ENCODE data around the gene ART3. TPM values are rescaled to one million over a fixed set of nuclear protein-coding genes. Genes with fewer than 3 reads are reported as not detected.
"Not testable (repeated sequence)": the region's sequence is repeated elsewhere in the genome, so short reads cannot be mapped to it uniquely, and the experiment has no call there.

Gene ART3, protein sequence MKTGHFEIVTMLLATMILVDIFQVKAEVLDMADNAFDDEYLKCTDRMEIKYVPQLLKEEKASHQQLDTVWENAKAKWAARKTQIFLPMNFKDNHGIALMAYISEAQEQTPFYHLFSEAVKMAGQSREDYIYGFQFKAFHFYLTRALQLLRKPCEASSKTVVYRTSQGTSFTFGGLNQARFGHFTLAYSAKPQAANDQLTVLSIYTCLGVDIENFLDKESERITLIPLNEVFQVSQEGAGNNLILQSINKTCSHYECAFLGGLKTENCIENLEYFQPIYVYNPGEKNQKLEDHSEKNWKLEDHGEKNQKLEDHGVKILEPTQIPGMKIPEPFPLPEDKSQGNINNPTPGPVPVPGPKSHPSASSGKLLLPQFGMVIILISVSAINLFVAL
- not detected in 2 replicates for total RNA-seq

DNA sequence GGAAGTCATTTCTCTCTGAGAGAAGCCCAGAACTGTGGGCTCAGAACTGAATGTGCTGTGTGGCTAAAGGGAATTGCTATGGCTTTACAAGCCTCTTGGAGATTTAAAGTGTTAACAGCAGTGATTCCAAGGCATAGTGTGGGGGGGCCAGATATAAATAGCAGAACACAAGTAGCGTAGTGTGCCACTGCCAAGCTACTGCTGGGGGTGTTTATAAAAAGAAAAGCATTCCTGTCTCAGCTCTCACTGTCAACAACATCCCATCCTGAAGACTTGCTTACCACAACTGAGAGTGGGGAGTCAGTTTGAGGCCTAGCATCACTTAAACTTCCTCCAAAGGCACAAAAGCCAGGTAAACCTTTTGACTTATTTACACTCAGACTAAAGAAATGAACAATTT, at the start of gene ART3:
Gene ART3 (plus strand): TSS at position 242 of the 400 bp plus-strand sequence. CDS start 1,181 bp downstream, outside the sequence.
- no peak for DNase-seq

- DNase-seq = peak; percentile 67
Observed at GRCh38 chr4:76028350-76028765, 46.2 kb upstream of the ART3 start.

DNA sequence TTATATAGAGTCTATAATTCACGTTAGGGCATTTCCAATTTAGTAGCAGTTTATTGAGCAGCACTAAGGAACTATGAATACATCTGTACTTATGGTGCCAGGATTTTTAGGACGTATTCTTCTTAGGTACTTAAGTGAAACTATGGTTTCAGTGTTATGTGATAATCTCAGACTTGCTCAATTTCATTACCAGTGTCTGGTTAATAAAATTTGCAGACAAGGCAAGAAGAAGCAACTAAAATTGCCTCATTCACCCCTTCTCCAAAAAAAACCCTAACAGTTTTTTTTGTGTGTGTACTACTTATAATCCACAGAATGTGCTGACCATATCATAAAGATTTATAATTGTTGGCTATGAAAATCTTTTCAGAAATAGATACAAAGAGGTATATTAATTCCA, 45.2 kb upstream of the ART3 start:
- DNase-seq = no peak

GRCh38 chr4:76035141-76035540, 39.4 kb upstream of the ART3 start:
- no peak for DNase-seq

DNA sequence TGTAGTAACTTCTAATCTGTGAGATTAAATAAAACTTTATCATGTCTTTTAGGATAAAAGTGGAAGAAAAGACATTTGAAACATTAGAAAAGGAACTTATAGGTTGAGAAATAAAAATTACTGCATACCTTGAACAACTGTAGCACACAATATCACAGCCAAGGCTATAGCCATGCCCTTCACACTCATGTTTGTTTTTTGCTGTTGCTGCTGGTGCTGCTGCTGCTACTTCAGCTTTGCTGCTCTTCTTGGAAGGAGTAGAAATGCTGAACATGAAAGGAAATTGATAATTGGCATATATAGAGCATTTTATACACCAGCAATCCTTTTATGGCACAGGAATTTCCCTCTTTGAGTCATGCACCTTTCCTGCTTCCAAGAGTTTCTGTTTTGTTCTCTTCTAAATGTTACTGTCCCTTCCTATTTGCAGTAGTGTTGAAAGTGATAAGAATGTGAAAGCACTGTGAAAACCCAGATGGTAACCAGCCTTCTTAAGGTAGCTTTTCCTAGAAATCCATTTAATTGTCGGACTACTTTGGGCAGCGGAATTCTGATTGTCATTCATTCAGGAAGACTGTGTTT, 38.6 kb upstream of the ART3 start, which contains the start of gene CXCL11:
Gene CXCL11 (minus strand): TSS at position 272 of the 582 bp plus-strand sequence. CDS start 83 bp downstream, at position 189.
- DNase-seq = peak; percentile 77

- no peak for DNase-seq
Observed at GRCh38 chr4:76036855-76037254, 37.7 kb upstream of the ART3 start.

DNA sequence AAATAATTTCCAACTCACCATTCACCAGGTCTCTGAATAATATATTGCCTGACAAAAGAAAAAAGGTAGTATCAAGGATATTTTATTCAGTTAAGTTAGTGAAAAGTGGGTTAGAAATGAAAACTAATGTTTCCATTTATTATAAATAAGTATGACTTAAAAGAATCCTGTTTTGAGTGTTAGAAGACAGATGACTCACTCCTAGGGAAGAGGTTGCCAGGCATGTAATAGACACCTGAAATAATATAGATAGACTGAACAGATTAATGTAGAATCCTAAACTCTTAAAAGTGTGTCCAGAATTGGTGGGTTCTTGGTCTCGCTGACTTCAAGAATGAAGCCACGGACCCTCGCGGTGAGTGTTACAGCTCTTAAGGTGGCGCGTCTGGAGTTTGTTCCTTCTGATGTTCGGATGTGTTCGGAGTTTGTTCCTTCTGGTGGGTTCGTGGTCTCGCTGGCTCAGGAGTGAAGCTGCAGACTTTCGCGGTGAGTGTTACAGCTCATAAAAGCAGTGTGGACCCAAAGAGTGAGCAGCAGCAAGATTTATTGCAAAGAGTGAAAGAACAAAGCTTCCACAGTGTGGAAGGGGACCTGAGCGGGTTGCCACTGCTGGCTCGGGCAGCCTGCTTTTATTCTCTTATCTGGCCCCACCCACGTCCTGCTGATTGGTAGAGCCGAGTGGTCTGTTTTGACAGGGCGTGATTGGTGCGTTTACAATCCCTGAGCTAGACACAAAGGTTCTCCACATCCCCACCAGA, 32.1 kb upstream of the ART3 start:
- DNase-seq = peak; percentile 55

DNA sequence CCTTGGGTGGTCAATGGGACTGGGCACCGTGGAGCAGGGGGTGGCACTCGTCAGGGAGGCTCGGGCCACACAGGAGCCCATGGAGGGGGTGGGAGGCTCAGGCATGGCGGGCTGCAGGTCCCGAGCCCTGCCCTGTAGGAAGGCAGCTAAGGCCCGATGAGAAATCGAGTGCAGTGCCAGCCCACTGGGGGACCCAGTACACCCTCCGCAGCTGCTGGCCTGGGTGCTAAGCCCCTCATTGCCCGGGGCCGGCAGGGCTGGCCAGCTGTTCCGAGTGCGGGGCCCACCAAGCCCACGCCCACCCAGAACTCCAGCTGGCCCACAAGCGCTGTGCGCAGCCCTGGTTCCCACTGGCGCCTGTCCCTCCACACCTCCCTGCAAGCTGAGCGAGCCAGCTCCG, 31.2 kb upstream of the ART3 start:
- DNase-seq = not testable (repeated sequence)

- not testable (repeated sequence) for DNase-seq
Observed at GRCh38 chr4:76044686-76045085, 29.8 kb upstream of the ART3 start.

DNA sequence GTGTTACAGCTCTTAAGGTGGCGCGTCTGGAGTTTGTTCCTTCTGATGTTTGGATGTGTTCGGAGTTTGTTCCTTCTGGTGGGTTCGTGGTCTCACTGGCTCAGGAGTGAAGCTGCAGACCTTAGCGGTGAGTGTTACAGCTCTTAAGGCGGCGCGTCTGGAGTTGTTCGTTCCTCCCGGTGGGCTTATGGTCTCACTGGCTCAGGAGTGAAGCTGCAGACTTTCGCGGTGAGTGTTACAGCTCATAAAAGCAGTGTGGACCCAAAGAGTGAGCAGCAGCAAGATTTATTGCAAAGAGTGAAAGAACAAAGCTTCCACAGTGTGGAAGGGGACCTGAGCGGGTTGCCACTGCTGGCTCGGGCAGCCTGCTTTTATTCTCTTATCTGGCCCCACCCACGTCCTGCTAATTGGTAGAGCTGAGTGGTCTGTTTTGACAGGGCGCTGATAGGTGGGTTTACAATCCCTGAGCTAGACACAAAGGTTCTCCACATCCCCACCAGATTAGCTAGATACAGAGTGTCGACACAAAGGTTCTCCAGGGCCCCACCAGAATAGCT, 24.6 kb upstream of the ART3 start:
- not testable (repeated sequence) for DNase-seq

DNA sequence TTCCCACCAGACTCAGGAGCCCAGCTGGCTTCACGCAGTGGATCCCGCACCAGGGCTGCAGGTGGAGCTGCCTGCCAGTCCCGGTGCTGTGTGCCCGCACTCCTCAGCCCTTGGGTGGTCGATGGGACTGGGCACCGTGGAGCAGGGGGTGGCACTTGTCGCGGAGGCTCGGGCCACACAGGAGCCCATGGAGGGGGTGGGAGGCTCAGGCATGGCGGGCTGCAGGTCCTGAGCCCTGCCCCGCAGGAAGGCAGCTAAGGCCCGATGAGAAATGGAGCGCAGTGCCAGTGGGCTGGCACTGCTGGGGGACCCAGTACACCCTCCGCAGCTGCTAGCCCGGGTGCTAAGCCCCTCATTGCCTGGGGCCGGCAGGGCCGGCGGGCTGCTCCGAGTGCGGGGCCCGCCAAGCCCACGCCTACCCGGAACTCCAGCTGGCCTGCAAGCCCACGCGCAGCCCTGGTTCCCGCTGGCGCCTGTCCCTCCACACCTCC, 23.9 kb upstream of the ART3 start:
- DNase-seq = not testable (repeated sequence)

GRCh38 chr4:76053730-76054129, 20.8 kb upstream of the ART3 start:
- no peak for DNase-seq

DNA sequence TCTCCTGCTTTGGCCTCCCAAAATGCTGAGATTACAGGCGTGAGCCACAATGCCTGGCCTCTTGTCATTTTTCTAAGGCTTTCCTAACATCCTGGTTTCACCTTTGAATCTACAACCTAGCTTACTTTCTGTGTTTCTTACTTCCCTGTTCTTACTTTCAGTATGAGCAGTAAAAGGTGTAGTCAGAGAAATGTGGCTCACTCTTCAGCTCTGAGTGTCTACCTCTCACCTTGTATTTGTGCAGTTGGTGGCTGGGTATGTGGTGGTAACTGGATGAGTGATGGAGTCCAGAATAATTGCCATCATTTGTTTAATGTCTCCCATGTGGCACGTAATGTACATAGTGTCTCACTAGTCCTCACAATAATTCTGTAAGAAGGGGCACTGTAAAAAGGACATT, 19.5 kb upstream of the ART3 start:
- no peak for DNase-seq

DNA sequence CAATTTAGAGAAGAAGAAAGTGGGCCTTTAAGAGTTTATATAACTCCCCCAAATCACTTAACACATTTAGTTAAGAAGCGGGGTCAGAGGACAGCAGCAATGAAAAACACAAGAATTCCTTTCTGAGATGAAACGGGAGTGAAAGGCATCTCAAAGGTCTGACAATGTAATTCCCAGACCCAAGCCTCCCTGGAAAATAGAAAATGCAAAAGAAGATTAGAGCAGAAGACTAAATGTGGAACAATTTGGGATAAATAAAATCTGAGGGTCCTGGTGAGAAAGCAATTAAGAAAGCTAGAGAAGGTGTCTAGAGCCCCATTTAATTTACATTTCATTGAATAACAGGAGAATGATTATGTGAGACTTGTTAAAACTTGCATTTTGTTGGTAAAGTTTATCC, 19.1 kb upstream of the ART3 start:
- no peak for DNase-seq

DNA sequence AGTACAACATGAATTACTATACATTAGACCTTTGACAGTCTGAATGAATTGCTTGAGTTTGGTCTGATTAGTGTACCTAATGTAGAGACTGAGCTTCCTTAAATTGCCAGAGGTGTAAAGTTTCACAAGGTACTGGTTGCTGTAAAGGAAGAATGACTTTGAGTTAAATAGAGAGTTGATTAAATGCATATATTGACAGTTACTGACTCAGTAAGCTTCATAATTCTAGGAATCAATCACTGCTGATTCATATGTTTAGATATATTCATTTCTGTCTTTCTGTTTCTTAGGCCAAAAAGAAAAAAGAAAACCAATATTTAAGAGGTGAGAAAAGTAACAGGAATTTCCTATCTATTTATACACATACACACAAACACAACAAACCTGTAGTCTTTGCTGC, 16.2 kb upstream of the ART3 start:
- DNase-seq = no peak

DNA sequence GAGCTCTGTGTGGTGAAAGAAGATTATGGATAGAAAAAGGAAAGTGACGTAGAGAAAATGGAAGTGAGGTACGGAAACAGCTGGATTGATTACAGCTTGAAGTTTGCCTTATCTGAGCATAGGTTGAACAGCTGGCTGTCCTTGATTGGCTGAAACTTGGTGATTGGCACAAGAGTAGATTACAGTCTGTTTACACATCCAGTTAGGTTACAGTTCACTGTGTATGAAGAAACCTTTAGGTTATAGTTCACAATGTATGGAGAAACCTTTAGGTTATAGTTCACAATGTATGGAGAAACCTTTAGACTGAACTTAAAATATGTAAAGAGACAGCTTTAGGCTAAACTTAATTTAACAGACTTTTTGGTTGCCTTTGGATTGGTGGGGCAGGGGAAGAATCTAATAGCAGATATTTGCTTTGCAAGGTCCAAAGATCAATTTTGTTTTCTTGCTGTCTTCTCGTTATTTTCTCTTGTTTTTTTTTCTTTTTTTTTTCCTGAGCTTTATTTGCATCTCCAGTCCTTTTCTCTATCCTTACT, 15.6 kb upstream of the ART3 start:
- DNase-seq = no peak

- no peak for DNase-seq
Observed at GRCh38 chr4:76059750-76060149, 14.8 kb upstream of the ART3 start.

DNA sequence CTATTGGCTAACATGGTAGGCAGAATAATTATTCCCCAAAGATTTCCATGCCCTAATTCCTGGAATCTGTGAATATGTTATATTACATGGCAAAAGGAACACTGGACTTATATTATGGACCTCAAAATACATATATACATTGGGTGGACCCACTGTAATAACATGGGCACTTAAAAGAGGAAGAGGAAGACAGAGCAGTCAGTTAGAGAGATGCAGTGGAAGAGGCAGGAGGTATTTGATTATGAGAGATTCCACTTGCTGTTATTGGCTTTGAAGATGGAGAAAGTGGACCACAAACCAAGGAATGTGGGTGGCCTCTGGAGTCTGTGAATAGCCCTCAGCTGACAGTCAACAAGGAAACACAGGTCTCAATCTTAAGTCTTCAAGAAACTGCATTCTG, 14.0 kb upstream of the ART3 start:
- DNase-seq = no peak

- no peak for DNase-seq
Observed at GRCh38 chr4:76061421-76061820, 13.1 kb upstream of the ART3 start.

DNA sequence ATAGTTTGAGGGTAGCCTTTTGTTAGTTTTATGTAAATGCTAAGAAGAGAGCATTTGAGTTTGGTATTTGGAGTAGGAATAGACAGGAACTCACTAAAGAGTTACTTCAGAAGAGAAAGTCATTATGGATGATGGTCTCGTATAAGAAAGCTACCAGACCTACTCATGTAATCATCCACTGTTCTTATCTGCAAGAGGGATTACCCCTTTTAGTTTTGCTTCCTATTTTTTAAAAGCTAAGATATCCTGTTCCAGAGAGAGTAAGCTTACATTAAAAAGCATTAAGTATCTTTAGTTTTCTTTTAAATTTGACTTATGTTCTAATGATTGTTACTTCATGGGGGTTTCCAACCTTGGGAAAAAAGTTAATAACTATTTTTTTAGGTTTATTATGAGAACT, 12.5 kb upstream of the ART3 start:
- no peak for DNase-seq

DNA sequence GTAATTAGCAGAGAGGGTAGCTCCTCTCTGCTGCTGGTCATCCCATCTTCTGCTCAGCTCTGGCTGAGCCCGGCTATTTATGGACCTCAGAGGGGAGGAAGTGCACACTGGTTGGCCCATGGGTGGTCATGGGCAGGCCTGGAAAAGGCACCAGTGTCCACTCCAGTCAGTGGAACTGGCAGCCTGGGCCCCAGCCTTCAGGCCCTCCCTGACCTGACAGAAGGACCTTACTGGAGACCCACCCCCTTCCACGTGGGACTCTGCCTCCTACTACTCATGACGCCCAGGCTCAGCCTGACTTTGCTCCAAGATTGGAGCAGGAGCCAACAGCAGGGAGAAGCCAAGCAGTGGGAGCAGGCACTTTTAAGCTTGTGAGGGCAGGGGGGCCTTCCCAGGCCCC, 8.0 kb upstream of the ART3 start:
- DNase-seq = no peak

- DNase-seq = peak; percentile 88
Observed at GRCh38 chr4:76067652-76068286, 6.7 kb upstream of the ART3 start.
